Gastrocnemius medialis (tissue), 4 donors: ENCODE data around the gene TFDP1. TPM values are rescaled to one million over a fixed set of nuclear protein-coding genes. Genes with fewer than 3 reads are reported as not detected.

Experiments used
- ATAC-seq, 2 donors: fragments of 150-250 bp; one replicate each; pipeline ENCODE4 v1.9.1; 2016
- DNase-seq, 2 donors: peaks; one replicate each; pipeline ENCODE4 v3.0.0-alpha.2; 2019
- H3K27ac ChIP-seq, 4 donors: fragments of 200-600 bp; sonication (generic); 1 replicate in 1 of 4; 2 replicates in 3 of 4; pipeline ENCODE4 v1.5.1; 2016 to 2018; ENCODE audit warnings: mild to moderate bottlenecking in 2 of 4, moderate library complexity in 1 of 4
- H3K27me3 ChIP-seq, 3 donors: fragments of 200-600 bp; sonication (generic) in 2 of 3; 1 replicate in 1 of 3; 2 replicates in 2 of 3; pipeline versions ENCODE4 v1.5.1 to v1.6.0; 2016 to 2019; ENCODE audit warnings: mild to moderate bottlenecking in 1 of 3, moderate library complexity in 1 of 3
- H3K36me3 ChIP-seq, 2 donors: fragments of 200-600 bp; sonication (generic) in 1 of 2; one replicate each; pipeline ENCODE4 v1.5.1; 2017 to 2018
- H3K4me1 ChIP-seq, 2 donors: fragments of 200-600 bp; sonication (generic) in 1 of 2; one replicate each; pipeline ENCODE4 v1.5.1; 2016 to 2017; ENCODE audit warnings: mild to moderate bottlenecking in 2 of 2
- H3K4me3 ChIP-seq, 4 donors: fragments of 200-600 bp; sonication (generic) in 3 of 4; 1 replicate in 1 of 4; 2 replicates in 3 of 4; pipeline ENCODE4 v1.5.1; 2016 to 2019; ENCODE audit warnings: mild to moderate bottlenecking in 2 of 4
- H3K9me3 ChIP-seq, 3 donors: fragments of 200-600 bp; sonication (generic) in 2 of 3; 1 replicate in 1 of 3; 2 replicates in 2 of 3; pipeline ENCODE4 v1.5.1; 2016 to 2019
- CTCF ChIP-seq, 5 experiments: fragments of 450-650 bp in 3 of 5; fragments of 200-600 bp in 2 of 5; sonication (generic) in 2 of 5; IDR thresholded peaks in 4 of 5; conservative IDR thresholded peaks in 1 of 5; 1 replicate in 4 of 5; 2 replicates in 1 of 5; pipeline ENCODE4 v1.5.1; 2016 to 2019; ENCODE audit warnings: antibody characterized with exemption in 5 of 5, mild to moderate bottlenecking in 3 of 5, moderate library complexity in 3 of 5
- POLR2A ChIP-seq, 2 donors: fragments of 450-650 bp; IDR thresholded peaks; one replicate each; pipeline ENCODE4 v1.6.1; 2017; ENCODE audit warnings: antibody characterized with exemption in 2 of 2, mild to moderate bottlenecking in 2 of 2, moderate library complexity in 2 of 2
- in situ Hi-C, 4 donors: fragments of 200-750 bp; cut with MboI; loops; one replicate each; pipeline versions ENCODE4 v1.15.0 to v1.8.0; 2017; ENCODE audit warnings: low sequenced_read_pairs in 4 of 4
- intact Hi-C: fragments of 100-400 bp; cut with DNase I; formaldehyde crosslinking; loops from one replicate; pipeline ENCODE4 v1.15.1; 2023; ENCODE audit warnings: low total_unique reads
- total RNA-seq, 4 donors: library from RNA; depleted of rRNA; stranded (reverse); fragments of >200 nt; gene quantifications; one replicate each; pipeline versions ENCODE4 v1.1.0 to v1.2.3, GENCODE V29; 2016

Gene TFDP1
- total RNA-seq, 4 donors from 2014 or later, result 14.9 to 35.4 (median 29.1) TPM

- ATAC-seq (no peak), DNase-seq (no peak)
- Histone ChIP-seq H3K27me3 (no peaks in the 10 kb centered on the region), H3K9me3 (no peaks in the 10 kb centered on the region), H3K4me1 (no peaks in the 10 kb centered on the region), H3K36me3 (no peaks in the 10 kb centered on the region), H3K4me3 (no peak overlapping the region), H3K27ac (no peak overlapping the region)
- TF ChIP-seq POLR2A (IDR thresholded peaks at IDR 0.05) (no peak), CTCF (IDR thresholded peaks at IDR 0.05 in 4 of 5, conservative IDR thresholded peaks at IDR 0.05 in 1 of 5) (no peak)
- intact Hi-C loops, result no loop called here
- in situ Hi-C loops, result no loop called here
Measured at GRCh38 chr13:113627136-113627535, 42.6 kb downstream of the TFDP1 start.

- Histone ChIP-seq H3K9me3 (no peaks in the 10 kb centered on the region), H3K27me3 (no peaks in the 10 kb centered on the region), H3K27ac (no peak overlapping the region), H3K4me3 (no peak overlapping the region), H3K36me3 (no peaks in the 10 kb centered on the region), H3K4me1 (no peaks in the 10 kb centered on the region)
- intact Hi-C loops, result no loop called here
- TF ChIP-seq CTCF (IDR thresholded peaks at IDR 0.05 in 4 of 5, conservative IDR thresholded peaks at IDR 0.05 in 1 of 5) (no peak), POLR2A (IDR thresholded peaks at IDR 0.05) (no peak)
- in situ Hi-C loops, result no loop called here
- ATAC-seq, result no peak
- no peak for DNase-seq
Measured at GRCh38 chr13:113628291-113629270, 44.0 kb downstream of the TFDP1 start.

- no peaks in the 10 kb centered on the region for H3K4me1 ChIP-seq
- no peak for ATAC-seq
- in situ Hi-C loops, result no loop called here
- DNase-seq, result no peak
- no peaks in the 10 kb centered on the region for H3K9me3 ChIP-seq
- H3K27ac ChIP-seq, result no peak overlapping the region
- H3K4me3 ChIP-seq, result no peak overlapping the region
- H3K27me3 ChIP-seq, result no peaks in the 10 kb centered on the region
- TF ChIP-seq CTCF (IDR thresholded peaks at IDR 0.05 in 4 of 5, conservative IDR thresholded peaks at IDR 0.05 in 1 of 5) (no peak), POLR2A (IDR thresholded peaks at IDR 0.05) (no peak)
- H3K36me3 ChIP-seq, result peaks cover 0 to 11% of the 10 kb centered on the region in 2 donors
- intact Hi-C loops, result no loop called here
Measured at GRCh38 chr13:113629866-113630265, 45.3 kb downstream of the TFDP1 start.

- Histone ChIP-seq H3K36me3 (peaks cover 0 to 15% of the 10 kb centered on the region in 2 donors), H3K4me1 (no peaks in the 10 kb centered on the region), H3K9me3 (no peaks in the 10 kb centered on the region), H3K27me3 (no peaks in the 10 kb centered on the region), H3K4me3 (no peak overlapping the region), H3K27ac (no peak overlapping the region)
- no peak for ATAC-seq
- in situ Hi-C loops (no loop called here), intact Hi-C loops (no loop called here)
- TF ChIP-seq POLR2A (IDR thresholded peaks at IDR 0.05) (no peak), CTCF (IDR thresholded peaks at IDR 0.05 in 4 of 5, conservative IDR thresholded peaks at IDR 0.05 in 1 of 5) (no peak)
- DNase-seq, result no peak
Measured at GRCh38 chr13:113630296-113630695, 45.7 kb downstream of the TFDP1 start.
